Ishikawa (cell line): ENCODE results near the gene PIH1D1.

ENCODE experiments used
- CEBPB ChIP-seq: IDR thresholded peaks from 2 replicates; pipeline ENCODE4 v1.6.1; 2012
- EGR1 ChIP-seq: IDR thresholded peaks from 2 replicates; pipeline ENCODE4 v1.6.1; 2012
- EP300 ChIP-seq: IDR thresholded peaks from 2 replicates; pipeline ENCODE4 v1.6.1; 2012; ENCODE audit warnings: borderline replicate concordance
- FOXM1 ChIP-seq: IDR thresholded peaks from 2 replicates; pipeline ENCODE4 v1.6.1; 2012; ENCODE audit warnings: low read depth, borderline replicate concordance
- NFIC ChIP-seq: IDR thresholded peaks from 2 replicates; pipeline ENCODE4 v1.6.1; 2012
- RAD21 ChIP-seq: IDR thresholded peaks from 2 replicates; pipeline ENCODE4 v1.6.1; 2012; ENCODE audit warnings: low read depth
- TAF1 ChIP-seq: IDR thresholded peaks from 2 replicates; pipeline ENCODE4 v1.6.1; 2012; ENCODE audit warnings: low read depth, mild to moderate bottlenecking
- TCF12 ChIP-seq: IDR thresholded peaks from 2 replicates; pipeline ENCODE4 v1.6.1; 2012; ENCODE audit warnings: low read depth
- TEAD4 ChIP-seq: IDR thresholded peaks from 2 replicates; pipeline ENCODE4 v1.6.1; 2012
- YY1 ChIP-seq: IDR thresholded peaks from 2 replicates; pipeline ENCODE4 v1.6.1; 2012; ENCODE audit warnings: low read depth
- TF ChIP-seq, protein P1 (sequence below): IDR thresholded peaks from 2 replicates; pipeline ENCODE4 v1.6.1; 2012; ENCODE audit warnings: low read depth, mild to moderate bottlenecking
- TF ChIP-seq, protein P2 (sequence below): IDR thresholded peaks from 2 replicates; pipeline ENCODE4 v1.6.1; 2012

DNA sequence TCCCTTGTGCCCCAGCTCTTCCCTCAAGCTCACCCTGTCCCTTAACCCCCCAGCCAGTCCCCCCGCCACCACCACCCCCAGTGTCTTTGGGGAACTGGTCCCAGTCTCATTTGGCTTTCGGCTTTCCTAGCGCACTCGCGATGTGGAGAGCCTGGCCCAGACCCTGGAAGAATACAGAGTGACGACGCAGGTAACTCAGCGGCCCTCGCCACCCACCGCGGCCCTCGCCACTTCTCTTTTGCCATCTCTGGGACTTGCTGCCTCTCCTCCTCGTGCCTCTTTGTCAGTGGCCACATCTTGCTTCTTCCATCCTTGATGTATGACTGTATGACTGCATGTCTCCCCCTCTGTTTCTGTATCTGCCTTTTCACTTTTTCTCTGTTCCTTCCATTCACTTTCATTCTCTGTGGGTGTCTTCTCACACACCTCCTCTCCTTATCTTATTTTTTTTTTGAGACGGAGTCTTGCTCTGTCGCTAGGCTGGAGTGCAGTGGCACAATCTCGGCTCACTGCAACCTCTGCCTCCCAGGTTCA, 44.1 kb downstream of the PIH1D1 start:
- TF ChIP-seq NFIC, result no peak
- TF ChIP-seq TAF1, result no peak
- no peak for TF ChIP-seq RAD21
- TF ChIP-seq, protein P1, sequence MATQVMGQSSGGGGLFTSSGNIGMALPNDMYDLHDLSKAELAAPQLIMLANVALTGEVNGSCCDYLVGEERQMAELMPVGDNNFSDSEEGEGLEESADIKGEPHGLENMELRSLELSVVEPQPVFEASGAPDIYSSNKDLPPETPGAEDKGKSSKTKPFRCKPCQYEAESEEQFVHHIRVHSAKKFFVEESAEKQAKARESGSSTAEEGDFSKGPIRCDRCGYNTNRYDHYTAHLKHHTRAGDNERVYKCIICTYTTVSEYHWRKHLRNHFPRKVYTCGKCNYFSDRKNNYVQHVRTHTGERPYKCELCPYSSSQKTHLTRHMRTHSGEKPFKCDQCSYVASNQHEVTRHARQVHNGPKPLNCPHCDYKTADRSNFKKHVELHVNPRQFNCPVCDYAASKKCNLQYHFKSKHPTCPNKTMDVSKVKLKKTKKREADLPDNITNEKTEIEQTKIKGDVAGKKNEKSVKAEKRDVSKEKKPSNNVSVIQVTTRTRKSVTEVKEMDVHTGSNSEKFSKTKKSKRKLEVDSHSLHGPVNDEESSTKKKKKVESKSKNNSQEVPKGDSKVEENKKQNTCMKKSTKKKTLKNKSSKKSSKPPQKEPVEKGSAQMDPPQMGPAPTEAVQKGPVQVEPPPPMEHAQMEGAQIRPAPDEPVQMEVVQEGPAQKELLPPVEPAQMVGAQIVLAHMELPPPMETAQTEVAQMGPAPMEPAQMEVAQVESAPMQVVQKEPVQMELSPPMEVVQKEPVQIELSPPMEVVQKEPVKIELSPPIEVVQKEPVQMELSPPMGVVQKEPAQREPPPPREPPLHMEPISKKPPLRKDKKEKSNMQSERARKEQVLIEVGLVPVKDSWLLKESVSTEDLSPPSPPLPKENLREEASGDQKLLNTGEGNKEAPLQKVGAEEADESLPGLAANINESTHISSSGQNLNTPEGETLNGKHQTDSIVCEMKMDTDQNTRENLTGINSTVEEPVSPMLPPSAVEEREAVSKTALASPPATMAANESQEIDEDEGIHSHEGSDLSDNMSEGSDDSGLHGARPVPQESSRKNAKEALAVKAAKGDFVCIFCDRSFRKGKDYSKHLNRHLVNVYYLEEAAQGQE, result no peak
- TF ChIP-seq, protein P2, sequence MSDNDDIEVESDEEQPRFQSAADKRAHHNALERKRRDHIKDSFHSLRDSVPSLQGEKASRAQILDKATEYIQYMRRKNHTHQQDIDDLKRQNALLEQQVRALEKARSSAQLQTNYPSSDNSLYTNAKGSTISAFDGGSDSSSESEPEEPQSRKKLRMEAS, result no peak
- TF ChIP-seq EP300, result no peak
- no peak for TF ChIP-seq CEBPB
- no peak for TF ChIP-seq YY1
- no peak for TF ChIP-seq FOXM1
- no peak for TF ChIP-seq TCF12
- no peak for TF ChIP-seq TEAD4
- TF ChIP-seq EGR1, result no peak
